Right cardiac atrium (tissue), 5 donors: ENCODE data around the gene TBK1. TPM values are rescaled to one million over a fixed set of nuclear protein-coding genes. Genes with fewer than 3 reads are reported as not detected.

Experiments used
- ATAC-seq, 2 donors: fragments of 200-7000 bp; cut with Tn5 transposase; one replicate each; pipeline versions ENCODE4 v1.8.0 to v1.9.1; 2020; ENCODE audit warnings: moderate library complexity in 2 of 2, mild to moderate bottlenecking in 1 of 2
- DNase-seq, 3 donors: peaks; one replicate each; pipeline ENCODE4 v3.0.0-alpha.2; 2020
- H3K27ac ChIP-seq: one replicate; pipeline ENCODE4 v1.5.1; 2013; ENCODE audit warnings: mild to moderate bottlenecking, low read length, control low read depth, moderate library complexity
- H3K27me3 ChIP-seq: one replicate; pipeline ENCODE4 v1.6.1; 2013; ENCODE audit not compliant: control insufficient read depth, insufficient read depth
- H3K4me1 ChIP-seq: one replicate; pipeline ENCODE4 v1.6.1; 2013; ENCODE audit warnings: low read length; ENCODE audit not compliant: control insufficient read depth, insufficient read depth
- H3K4me3 ChIP-seq: one replicate; pipeline ENCODE4 v1.5.1; 2013; ENCODE audit warnings: low read length, control low read depth
- H3K9me3 ChIP-seq: one replicate; pipeline ENCODE4 v1.6.1; 2013; ENCODE audit warnings: low read length; ENCODE audit not compliant: control insufficient read depth
- WGBS: extraction: QIAGEN DNeasy Blood & Tissue Kit; methylation state at CpG from one replicate; pipeline ENCODE4 v1.1.7; 2013; 5-methylcytosine and 5-hydroxymethylcytosine counted together
- intact Hi-C, 4 donors: fragments of 100-400 bp; cut with DNase I; formaldehyde crosslinking; loops; one replicate each; pipeline versions ENCODE4 v1.11.0 to v1.14.0; 2022 to 2023
- polyA plus RNA-seq: library from polyadenylated mRNA; stranded (reverse); fragments of 200-250 nt; gene quantifications from one replicate; pipeline ENCODE4 v1.2.3, GENCODE V29; 2013
- total RNA-seq, 4 donors: library from RNA; stranded (reverse); fragmentation: NEBNext Ultra II Directional; extraction: Animal tissue kit (Norgen Biotek cat#: 25700); gene quantifications; one replicate each; pipeline ENCODE4 v1.2.1, GENCODE V29; 2021
- donor health status: healthy with polysubstance abuse.
- donor health status: DM: no; HTN: yes; CAD: no.
- donor health status: DM: no; HTN: no; CAD: no.
- donor health status: DM: no; HTN: yes; CAD: no; lungs with severe emphysema.
- donor health status: DM: yes; HTN: yes; CAD: no.

The TBK1 gene
- total and polyA plus RNA-seq, 5 donors: 10.5 to 14.7 (median 13.4) TPM

- 68% methylated on average over 2 of the region's 2 CpGs for WGBS
- Histone ChIP-seq H3K4me1 (peaks cover 5% of the 10 kb centered on the region), H3K9me3 (no peaks in the 10 kb centered on the region), H3K27ac (no peak overlapping the region), H3K4me3 (no peak overlapping the region), H3K27me3 (no peaks in the 10 kb centered on the region)
- no peak for DNase-seq
- intact Hi-C loops: no loop called here
- peak in 1 of 2 donors; percentile 44 for ATAC-seq
These were observed 18.6 kb downstream of the TBK1 start for GRCh38 chr12:64470495-64470894.

- H3K4me1 ChIP-seq: peaks cover 5% of the 10 kb centered on the region
- no peak overlapping the region for H3K27ac ChIP-seq
- intact Hi-C loops: no loop called here
- no peak for DNase-seq
- H3K27me3 ChIP-seq: no peaks in the 10 kb centered on the region
- no peaks in the 10 kb centered on the region for H3K9me3 ChIP-seq
- no peak overlapping the region for H3K4me3 ChIP-seq
- ATAC-seq: no peak
- 94% methylated on average over 2 of the region's 2 CpGs for WGBS
These were observed 21.3 kb downstream of the TBK1 start for GRCh38 chr12:64473176-64473575.

- intact Hi-C loops: no loop called here
- DNase-seq: no peak
- H3K4me1 ChIP-seq: peaks cover 1% of the 10 kb centered on the region
- WGBS: 98% methylated on average over 4 of the region's 4 CpGs
- ATAC-seq: no peak
- H3K4me3 ChIP-seq: no peak overlapping the region
- no peak overlapping the region for H3K27ac ChIP-seq
- no peaks in the 10 kb centered on the region for H3K9me3 ChIP-seq
- H3K27me3 ChIP-seq: no peaks in the 10 kb centered on the region
These were observed 23.6 kb downstream of the TBK1 start for GRCh38 chr12:64475518-64475917.

- no peak for DNase-seq
- ATAC-seq: no peak
- Histone ChIP-seq H3K9me3 (no peaks in the 10 kb centered on the region), H3K27me3 (no peaks in the 10 kb centered on the region), H3K27ac (no peak overlapping the region), H3K4me3 (no peak overlapping the region), H3K4me1 (no peaks in the 10 kb centered on the region)
- intact Hi-C loops: no loop called here
- WGBS: 98% methylated on average over 2 of the region's 2 CpGs
These were observed 24.9 kb downstream of the TBK1 start for GRCh38 chr12:64476844-64477243.

GRCh38 chr12:64478661-64479060, 26.7 kb downstream of the TBK1 start:
- H3K27me3 ChIP-seq: no peaks in the 10 kb centered on the region
- no peaks in the 10 kb centered on the region for H3K4me1 ChIP-seq
- intact Hi-C loops: no loop called here

GRCh38 chr12:64480148-64480547, 28.2 kb downstream of the TBK1 start:
- Histone ChIP-seq H3K27ac (no peak overlapping the region), H3K4me3 (no peak overlapping the region), H3K4me1 (no peaks in the 10 kb centered on the region), H3K27me3 (no peaks in the 10 kb centered on the region), H3K9me3 (no peaks in the 10 kb centered on the region)
- DNase-seq (no peak), ATAC-seq (no peak)
- intact Hi-C loops: loop anchor here in 1 of 4 donors (10.0 kb wide), 1 partner anchor 55 kb away; no protein-coding TSS in a partner anchor
- 79% methylated on average over 1 of the region's 1 CpG for WGBS

More at GRCh38 chr12:64478661-64479060, 26.7 kb downstream of the TBK1 start:
- DNase-seq (no peak), ATAC-seq (no peak)
- Histone ChIP-seq H3K27ac (no peak overlapping the region), H3K4me3 (no peak overlapping the region), H3K9me3 (no peaks in the 10 kb centered on the region)

- Histone ChIP-seq H3K27me3 (no peaks in the 10 kb centered on the region), H3K9me3 (no peaks in the 10 kb centered on the region), H3K4me3 (no peak overlapping the region), H3K4me1 (no peaks in the 10 kb centered on the region), H3K27ac (no peak overlapping the region)
- ATAC-seq (no peak), DNase-seq (no peak)
- intact Hi-C loops: loop anchor here in 1 of 4 donors (10.0 kb wide), 1 partner anchor 62 kb away; no protein-coding TSS in a partner anchor
- WGBS: 98% methylated on average over 3 of the region's 3 CpGs
These were observed 34.7 kb downstream of the TBK1 start for GRCh38 chr12:64486657-64487056.

GRCh38 chr12:64491718-64492117, 39.8 kb downstream of the TBK1 start:
- no peak for ATAC-seq

GRCh38 chr12:64493513-64493912, 41.6 kb downstream of the TBK1 start:
- no peaks in the 10 kb centered on the region for H3K27me3 ChIP-seq
- intact Hi-C loops: loop anchor here in 1 of 4 donors (10.0 kb wide), 1 partner anchor 69 kb away; no protein-coding TSS in a partner anchor
- no peaks in the 10 kb centered on the region for H3K9me3 ChIP-seq
- H3K4me1 ChIP-seq: no peaks in the 10 kb centered on the region
- H3K27ac ChIP-seq: no peak overlapping the region
- DNase-seq (no peak), ATAC-seq (no peak)
- no peak overlapping the region for H3K4me3 ChIP-seq
- WGBS: 97% methylated on average over 3 of the region's 3 CpGs

More at GRCh38 chr12:64491718-64492117, 39.8 kb downstream of the TBK1 start:
- DNase-seq: no peak
- Histone ChIP-seq H3K27ac (no peak overlapping the region), H3K4me3 (no peak overlapping the region), H3K9me3 (no peaks in the 10 kb centered on the region), H3K4me1 (no peaks in the 10 kb centered on the region), H3K27me3 (no peaks in the 10 kb centered on the region)
- 92% methylated on average over 1 of the region's 1 CpG for WGBS
- intact Hi-C loops: loop anchor here in 1 of 4 donors (10.0 kb wide), 1 partner anchor 67 kb away; no protein-coding TSS in a partner anchor

GRCh38 chr12:64494998-64495729, 43.2 kb downstream of the TBK1 start:
- no peak overlapping the region for H3K4me3 ChIP-seq
- ATAC-seq (no peak), DNase-seq (no peak)
- intact Hi-C loops: loop anchor here in 1 of 4 donors (10.0 kb wide), 1 partner anchor 70 kb away; no protein-coding TSS in a partner anchor
- no peaks in the 10 kb centered on the region for H3K27me3 ChIP-seq
- no peaks in the 10 kb centered on the region for H3K4me1 ChIP-seq
- 80% methylated on average over 5 of the region's 5 CpGs for WGBS
- H3K9me3 ChIP-seq: no peaks in the 10 kb centered on the region
- H3K27ac ChIP-seq: no peak overlapping the region

GRCh38 chr12:64496839-64497400, 45.0 kb downstream of the TBK1 start:
- no peak overlapping the region for H3K27ac ChIP-seq
- no peaks in the 10 kb centered on the region for H3K4me1 ChIP-seq
- ATAC-seq (no peak), DNase-seq (no peak)
- intact Hi-C loops: loop anchor here in 1 of 4 donors (10.0 kb wide), 1 partner anchor 72 kb away; no protein-coding TSS in a partner anchor
- no peaks in the 10 kb centered on the region for H3K27me3 ChIP-seq
- H3K9me3 ChIP-seq: no peaks in the 10 kb centered on the region
- WGBS: 98% methylated on average over 2 of the region's 2 CpGs
- H3K4me3 ChIP-seq: no peak overlapping the region
